CD4-positive, alpha-beta T cell (primary cell): ENCODE measurements around the gene SPOCK1. TPM values are rescaled to one million over a fixed set of nuclear protein-coding genes. Genes with fewer than 3 reads are reported as not detected.

ENCODE experiments used
- ATAC-seq: fragments of 200-7000 bp; cut with Tn5 transposase; one replicate; pipeline ENCODE4 v1.10.0; 2022; ENCODE audit warnings: mild to moderate bottlenecking; ENCODE audit not compliant: poor library complexity
- CTCF ChIA-PET: fragments of 350-600 bp; sonication (Branson Sonifier 250); formaldehyde crosslinking; loops from one replicate; lab custom pipeline; 2021; ENCODE audit warnings: antibody characterized with exemption, inconsistent platforms; lab: Charles Lee
- POLR2A ChIA-PET: fragments of 350-600 bp; sonication (Branson Sonifier 250); formaldehyde crosslinking; loops from one replicate; lab custom pipeline; 2021; ENCODE audit warnings: antibody characterized with exemption, inconsistent platforms; lab: Charles Lee
- DNase-seq, 14 experiments: peaks; one replicate each; pipeline ENCODE4 v3.0.0-alpha.2; 2013 to 2020; ENCODE audit warnings: mixed read lengths in 2 of 14
- H3K27ac ChIP-seq, 2 donors: one replicate each; pipeline versions ENCODE4 v1.5.1 to v1.7.0; 2013; ENCODE audit warnings: low read length in 2 of 2, low read depth in 1 of 2, mild to moderate bottlenecking in 1 of 2
- H3K27me3 ChIP-seq, 2 experiments: 1 replicate in 1 of 2; 2 replicates in 1 of 2; pipeline versions ENCODE4 v1.6.1 to v1.7.0; 2013; ENCODE audit warnings: low read length in 2 of 2, control low read depth in 1 of 2, mild to moderate bottlenecking in 1 of 2, moderate library complexity in 1 of 2; ENCODE audit not compliant: insufficient read depth in 2 of 2, control insufficient read depth in 1 of 2
- H3K36me3 ChIP-seq: one replicate; pipeline ENCODE4 v1.6.1; 2013; ENCODE audit warnings: low read length, control low read depth; ENCODE audit not compliant: insufficient read depth
- H3K4me1 ChIP-seq: one replicate; pipeline ENCODE4 v1.6.1; 2013; ENCODE audit warnings: low read length, control low read depth; ENCODE audit not compliant: insufficient read depth
- H3K4me3 ChIP-seq: one replicate; pipeline ENCODE4 v1.5.1; 2013; ENCODE audit warnings: mild to moderate bottlenecking, low read length, moderate library complexity
- H3K9me3 ChIP-seq, 2 experiments: 1 replicate in 1 of 2; 2 replicates in 1 of 2; pipeline versions ENCODE4 v1.6.1 to v1.7.0; 2013; ENCODE audit warnings: low read length in 2 of 2, mild to moderate bottlenecking in 2 of 2, control low read depth in 1 of 2, moderate library complexity in 1 of 2; ENCODE audit not compliant: control insufficient read depth in 1 of 2, insufficient read depth in 1 of 2
- H3K27ac Mint-ChIP-seq: one replicate; pipeline ENCODE4 v1.8.0; 2020; ENCODE audit warnings: mixed read lengths
- H3K27me3 Mint-ChIP-seq: one replicate; pipeline ENCODE4 v1.8.0; 2021; ENCODE audit warnings: mixed read lengths
- H3K36me3 Mint-ChIP-seq: one replicate; pipeline ENCODE4 v1.8.0; 2021; ENCODE audit warnings: low read depth, mixed read lengths
- H3K4me1 Mint-ChIP-seq: one replicate; pipeline ENCODE4 v1.8.0; 2021; ENCODE audit warnings: low read depth, mixed read lengths
- H3K4me3 Mint-ChIP-seq: one replicate; pipeline ENCODE4 v1.8.0; 2020; ENCODE audit warnings: mild to moderate bottlenecking, mixed read lengths
- H3K9me3 Mint-ChIP-seq: one replicate; pipeline ENCODE4 v1.8.0; 2020; ENCODE audit warnings: mixed read lengths
- intact Hi-C, 2 experiments: fragments of 100-400 bp; cut with DNase I in 1 of 2; cut with micrococcal nuclease in 1 of 2; formaldehyde crosslinking; loops; one replicate each; pipeline versions ENCODE4 v1.15.1 to v1.9.0; 2023 to 2025; cut with DNase I, micrococcal nuclease
- total RNA-seq, 174 experiments: library from RNA in 2 of 174; stranded (reverse) in 2 of 174; gene quantifications; one replicate each; pipeline ENCODE4 v1.2.3 and lab custom pipeline; 2021 to 2026
- TF ChIP-seq, protein P1 (sequence below): fragments of 200-600 bp; IDR thresholded peaks from one replicate; pipeline ENCODE4 v1.8.0; 2022; ENCODE audit warnings: antibody characterized with exemption, mild to moderate bottlenecking

Gene SPOCK1
- total RNA-seq, 2 experiments from 2014 or later = not detected

- H3K4me3 Mint-ChIP-seq = no peak overlapping the region
- CTCF ChIA-PET = no interaction called here
Observed at GRCh38 chr5:137190441-137190840, 308.7 kb downstream of the SPOCK1 start.

GRCh38 chr5:137190031-137190430 lies 309.1 kb downstream of the SPOCK1 start:
- DNase-seq = no peak
- CTCF ChIA-PET = no interaction called here

More at GRCh38 chr5:137190441-137190840, 308.7 kb downstream of the SPOCK1 start:
- ATAC-seq (no peak), DNase-seq (no peak)
- POLR2A ChIA-PET = no interaction called here
- Histone ChIP-seq H3K27me3 (no peaks in the 10 kb centered on the region), H3K4me1 (no peaks in the 10 kb centered on the region), H3K36me3 (no peaks in the 10 kb centered on the region), H3K9me3 (peaks cover 0 to 8% of the 10 kb centered on the region in 2 experiments), H3K4me3 (no peak overlapping the region), H3K27ac (no peak overlapping the region)
- no peak overlapping the region for H3K27ac Mint-ChIP-seq
- no peaks in the 10 kb centered on the region for H3K36me3 Mint-ChIP-seq
- no peaks in the 10 kb centered on the region for H3K4me1 Mint-ChIP-seq
- intact Hi-C loops = no loop called here
- no peaks in the 10 kb centered on the region for H3K9me3 Mint-ChIP-seq
- TF ChIP-seq, protein P1, sequence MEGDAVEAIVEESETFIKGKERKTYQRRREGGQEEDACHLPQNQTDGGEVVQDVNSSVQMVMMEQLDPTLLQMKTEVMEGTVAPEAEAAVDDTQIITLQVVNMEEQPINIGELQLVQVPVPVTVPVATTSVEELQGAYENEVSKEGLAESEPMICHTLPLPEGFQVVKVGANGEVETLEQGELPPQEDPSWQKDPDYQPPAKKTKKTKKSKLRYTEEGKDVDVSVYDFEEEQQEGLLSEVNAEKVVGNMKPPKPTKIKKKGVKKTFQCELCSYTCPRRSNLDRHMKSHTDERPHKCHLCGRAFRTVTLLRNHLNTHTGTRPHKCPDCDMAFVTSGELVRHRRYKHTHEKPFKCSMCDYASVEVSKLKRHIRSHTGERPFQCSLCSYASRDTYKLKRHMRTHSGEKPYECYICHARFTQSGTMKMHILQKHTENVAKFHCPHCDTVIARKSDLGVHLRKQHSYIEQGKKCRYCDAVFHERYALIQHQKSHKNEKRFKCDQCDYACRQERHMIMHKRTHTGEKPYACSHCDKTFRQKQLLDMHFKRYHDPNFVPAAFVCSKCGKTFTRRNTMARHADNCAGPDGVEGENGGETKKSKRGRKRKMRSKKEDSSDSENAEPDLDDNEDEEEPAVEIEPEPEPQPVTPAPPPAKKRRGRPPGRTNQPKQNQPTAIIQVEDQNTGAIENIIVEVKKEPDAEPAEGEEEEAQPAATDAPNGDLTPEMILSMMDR = no peak
- peaks cover 8% of the 10 kb centered on the region for H3K27me3 Mint-ChIP-seq

DNA sequence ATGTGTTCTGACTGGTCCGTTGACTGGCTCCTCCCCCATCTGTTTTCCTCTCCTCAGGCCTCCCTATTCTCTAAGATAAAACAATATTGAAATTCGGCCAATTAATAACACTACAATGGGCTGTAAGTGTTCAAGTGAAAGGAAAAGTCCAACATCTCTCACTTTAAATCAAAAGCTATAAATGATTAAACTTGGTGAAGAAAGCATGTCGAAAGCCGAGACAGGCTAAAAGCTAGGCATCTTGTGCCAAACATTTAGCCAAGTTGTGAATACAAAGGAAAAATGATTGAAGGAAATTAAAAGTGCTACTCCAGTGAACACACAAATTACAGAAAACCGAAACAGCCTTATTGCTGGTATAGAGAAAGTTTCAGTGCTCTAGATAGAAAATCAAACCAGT lies 310.6 kb downstream of the SPOCK1 start:
- Mint-ChIP-seq H3K27me3 (peaks cover 11% of the 10 kb centered on the region), H3K9me3 (no peaks in the 10 kb centered on the region), H3K27ac (no peak overlapping the region), H3K36me3 (no peaks in the 10 kb centered on the region), H3K4me1 (no peaks in the 10 kb centered on the region), H3K4me3 (no peak overlapping the region)
- no peaks in the 10 kb centered on the region for H3K4me1 ChIP-seq
- TF ChIP-seq, protein P1 = no peak
- DNase-seq (no peak), ATAC-seq (no peak)
- no peak overlapping the region for H3K27ac ChIP-seq
- H3K4me3 ChIP-seq = no peak overlapping the region
- ChIA-PET POLR2A (no interaction called here), CTCF (no interaction called here)
- intact Hi-C loops = no loop called here
- H3K36me3 ChIP-seq = no peaks in the 10 kb centered on the region
- peaks cover 0 to 3% of the 10 kb centered on the region in 2 experiments for H3K9me3 ChIP-seq
- H3K27me3 ChIP-seq = no peaks in the 10 kb centered on the region

More at GRCh38 chr5:137190031-137190430, 309.1 kb downstream of the SPOCK1 start:
- Mint-ChIP-seq H3K27me3 (peaks cover 8% of the 10 kb centered on the region), H3K27ac (no peak overlapping the region), H3K4me1 (no peaks in the 10 kb centered on the region), H3K36me3 (no peaks in the 10 kb centered on the region), H3K9me3 (no peaks in the 10 kb centered on the region), H3K4me3 (no peak overlapping the region)
- H3K4me1 ChIP-seq = no peaks in the 10 kb centered on the region
- no peak for ATAC-seq
- TF ChIP-seq, protein P1 = no peak
- no peaks in the 10 kb centered on the region for H3K27me3 ChIP-seq
- no peaks in the 10 kb centered on the region for H3K36me3 ChIP-seq
- no peak overlapping the region for H3K27ac ChIP-seq
- H3K9me3 ChIP-seq = peaks cover 0 to 7% of the 10 kb centered on the region in 2 experiments
- no peak overlapping the region for H3K4me3 ChIP-seq
- intact Hi-C loops = no loop called here
- POLR2A ChIA-PET = no interaction called here
